Stomach (tissue), 4 donors: ENCODE data around the gene LIN7A.

Source experiments
- EP300 ChIP-seq: sonication (generic); formaldehyde crosslinking; IDR thresholded peaks from one replicate; pipeline ENCODE4 v1.6.1; 2017; ENCODE audit warnings: antibody characterized with exemption
- POLR2A ChIP-seq, 4 donors: fragments of 450-650 bp; IDR thresholded peaks; one replicate each; pipeline ENCODE4 v1.6.1; 2016; ENCODE audit warnings: antibody characterized with exemption in 4 of 4, control low read depth in 2 of 4, mild to moderate bottlenecking in 1 of 4, moderate library complexity in 1 of 4
- POLR2AphosphoS5 ChIP-seq, 3 donors: sonication (generic); formaldehyde crosslinking; IDR thresholded peaks; one replicate each; pipeline ENCODE4 v1.6.1; 2016; ENCODE audit warnings: antibody characterized with exemption in 3 of 3
- TF ChIP-seq, protein P1 (sequence below), 7 experiments: fragments of 450-650 bp in 4 of 7; fragments of 200-600 bp in 3 of 7; sonication (generic) in 3 of 7; IDR thresholded peaks; one replicate each; pipeline ENCODE4 v1.5.1; 2016 to 2019; ENCODE audit warnings: antibody characterized with exemption in 7 of 7, control low read depth in 2 of 7, mild to moderate bottlenecking in 1 of 7

DNA sequence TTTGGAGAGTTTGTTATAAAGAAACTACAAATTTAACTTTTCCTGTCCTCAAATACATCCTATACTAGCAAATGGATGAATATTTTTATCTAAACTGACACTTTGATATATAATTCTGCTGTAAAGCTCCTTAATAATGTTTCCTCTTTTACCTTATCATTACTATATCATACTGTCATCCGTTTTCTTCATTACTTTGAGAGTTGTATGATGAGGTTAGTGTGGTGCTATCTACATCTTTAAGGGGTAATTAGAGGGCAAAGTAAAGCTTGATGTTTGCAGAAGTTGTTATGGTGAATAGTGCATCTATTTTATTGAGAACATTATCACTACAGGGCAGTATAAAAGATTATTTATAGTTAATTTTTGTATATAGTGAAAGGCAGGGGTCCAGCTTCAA, 36.1 kb downstream of the LIN7A start:
- TF ChIP-seq, protein P1, sequence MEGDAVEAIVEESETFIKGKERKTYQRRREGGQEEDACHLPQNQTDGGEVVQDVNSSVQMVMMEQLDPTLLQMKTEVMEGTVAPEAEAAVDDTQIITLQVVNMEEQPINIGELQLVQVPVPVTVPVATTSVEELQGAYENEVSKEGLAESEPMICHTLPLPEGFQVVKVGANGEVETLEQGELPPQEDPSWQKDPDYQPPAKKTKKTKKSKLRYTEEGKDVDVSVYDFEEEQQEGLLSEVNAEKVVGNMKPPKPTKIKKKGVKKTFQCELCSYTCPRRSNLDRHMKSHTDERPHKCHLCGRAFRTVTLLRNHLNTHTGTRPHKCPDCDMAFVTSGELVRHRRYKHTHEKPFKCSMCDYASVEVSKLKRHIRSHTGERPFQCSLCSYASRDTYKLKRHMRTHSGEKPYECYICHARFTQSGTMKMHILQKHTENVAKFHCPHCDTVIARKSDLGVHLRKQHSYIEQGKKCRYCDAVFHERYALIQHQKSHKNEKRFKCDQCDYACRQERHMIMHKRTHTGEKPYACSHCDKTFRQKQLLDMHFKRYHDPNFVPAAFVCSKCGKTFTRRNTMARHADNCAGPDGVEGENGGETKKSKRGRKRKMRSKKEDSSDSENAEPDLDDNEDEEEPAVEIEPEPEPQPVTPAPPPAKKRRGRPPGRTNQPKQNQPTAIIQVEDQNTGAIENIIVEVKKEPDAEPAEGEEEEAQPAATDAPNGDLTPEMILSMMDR (IDR thresholded peaks at IDR 0.05) = no peak
- no peak for TF ChIP-seq POLR2A (IDR thresholded peaks at IDR 0.05)
- no peak for TF ChIP-seq EP300
- TF ChIP-seq POLR2AphosphoS5 (IDR thresholded peaks at IDR 0.05) = no peak
